GM12872 (cell line): ENCODE results near the gene TMEM221.

Experiments used
- CTCF ChIP-seq: IDR thresholded peaks from 3 replicates; pipeline ENCODE4 v1.5.1; 2011; ENCODE audit warnings: low read depth, mild to moderate bottlenecking, low read length, moderate library complexity; ENCODE audit not compliant: insufficient read depth

The TMEM221 gene

GRCh38 chr19:17406046-17406886 is 42.2 kb downstream of the TMEM221 start:
- no peak for TF ChIP-seq CTCF

GRCh38 chr19:17405250-17406045 is 43.0 kb downstream of the TMEM221 start, which contains the start of gene BST2:
Gene BST2 (minus strand): TSS chr19:17405630. CDS start chr19:17405575, 55 bp downstream.
- TF ChIP-seq CTCF: no peak

GRCh38 chr19:17404621-17405249 is 43.7 kb downstream of the TMEM221 start:
- no peak for TF ChIP-seq CTCF

GRCh38 chr19:17404015-17404414 is 44.5 kb downstream of the TMEM221 start:
- TF ChIP-seq CTCF: no peak

GRCh38 chr19:17402982-17403855 is 45.2 kb downstream of the TMEM221 start:
- TF ChIP-seq CTCF: no peak

GRCh38 chr19:17401628-17402027 is 46.8 kb downstream of the TMEM221 start:
- no peak for TF ChIP-seq CTCF
